Keratinocyte (primary cell): Measurements from ENCODE around the gene ARL4C. TPM values are rescaled to one million over a fixed set of nuclear protein-coding genes. Genes with fewer than 3 reads are reported as not detected.
A peak's percentile ranks its signal among the peaks of the same experiment; 100 is the strongest.

Source experiments
- DNase-seq: peaks from one replicate; pipeline ENCODE4 v3.0.0-alpha.2; 2011; ENCODE audit warnings: low read depth, missing footprints, low spot score
- FAIRE-seq: peaks from 2 replicates; lab custom pipeline; 2011; peaks lifted over from hg19 to GRCh38; lab: Jason Lieb, UNC
- H2AFZ ChIP-seq: 2 replicates; pipeline ENCODE4 v1.6.0; 2012; ENCODE audit warnings: low read length, control low read depth, inconsistent platforms; ENCODE audit not compliant: control insufficient read depth
- H3K27ac ChIP-seq: 2 replicates; pipeline ENCODE4 v1.5.1; 2011; ENCODE audit warnings: low read length; ENCODE audit not compliant: control insufficient read depth, insufficient read depth
- H3K27me3 ChIP-seq: 3 replicates; pipeline ENCODE4 v1.6.0; 2011; ENCODE audit warnings: low read length; ENCODE audit not compliant: control insufficient read depth, insufficient read depth; ENCODE audit errors: extremely low read depth
- H3K36me3 ChIP-seq, 2 experiments: 2 replicates in 1 of 2; 3 replicates in 1 of 2; pipeline ENCODE4 v1.5.1; 2011; ENCODE audit warnings: low read length in 2 of 2, mild to moderate bottlenecking in 1 of 2; ENCODE audit not compliant: control insufficient read depth in 2 of 2, insufficient read depth in 2 of 2; ENCODE audit errors: extremely low read depth in 1 of 2
- H3K4me1 ChIP-seq: 3 replicates; pipeline ENCODE4 v1.5.1; 2011; ENCODE audit warnings: low read length; ENCODE audit not compliant: control insufficient read depth, insufficient read depth; ENCODE audit errors: extremely low read depth
- H3K4me2 ChIP-seq: 3 replicates; pipeline ENCODE4 v1.6.0; 2011; ENCODE audit warnings: low read depth, low read length; ENCODE audit not compliant: control insufficient read depth, insufficient read depth; ENCODE audit errors: extremely low read depth
- H3K4me3 ChIP-seq, 3 experiments: fragments of 200-600 bp in 1 of 3; sonication (generic) in 1 of 3; 2 replicates in 2 of 3; 3 replicates in 1 of 3; pipeline ENCODE4 v1.5.1; 2011 to 2016; ENCODE audit warnings: low read length in 3 of 3, mild to moderate bottlenecking in 3 of 3, control low read depth in 2 of 3, inconsistent platforms in 1 of 3, low read depth in 1 of 3, mixed read lengths in 1 of 3, mixed run types in 1 of 3, moderate library complexity in 1 of 3; ENCODE audit not compliant: control insufficient read depth in 2 of 3, insufficient read depth in 2 of 3; ENCODE audit errors: extremely low read depth in 1 of 3
- H3K79me2 ChIP-seq: 2 replicates; pipeline ENCODE4 v1.6.0; 2012; ENCODE audit warnings: low read length; ENCODE audit not compliant: control insufficient read depth, insufficient read depth
- H3K9ac ChIP-seq: 3 replicates; pipeline ENCODE4 v1.6.0; 2011; ENCODE audit warnings: low read length; ENCODE audit not compliant: control insufficient read depth, insufficient read depth; ENCODE audit errors: extremely low read depth
- H3K9me1 ChIP-seq: 3 replicates; pipeline ENCODE4 v1.6.0; 2011; ENCODE audit warnings: low read length; ENCODE audit not compliant: control insufficient read depth, insufficient read depth; ENCODE audit errors: extremely low read depth
- H3K9me3 ChIP-seq: 2 replicates; pipeline ENCODE4 v1.5.1; 2012; ENCODE audit warnings: low read depth, low read length; ENCODE audit not compliant: control insufficient read depth
- H4K20me1 ChIP-seq: 3 replicates; pipeline ENCODE4 v1.6.0; 2011; ENCODE audit warnings: low read length; ENCODE audit not compliant: control insufficient read depth, insufficient read depth; ENCODE audit errors: extremely low read depth
- CTCF ChIP-seq, 3 experiments: IDR thresholded peaks in 1 of 3; conservative IDR thresholded peaks in 1 of 3; optimal IDR thresholded peaks in 1 of 3; 2 replicates in 2 of 3; 3 replicates in 1 of 3; pipeline versions ENCODE3 to v1.5.1; 2011; ENCODE audit warnings: low read length in 3 of 3, mild to moderate bottlenecking in 3 of 3, moderate library complexity in 2 of 3, control low read depth in 1 of 3, inconsistent platforms in 1 of 3; ENCODE audit not compliant: insufficient read depth in 2 of 3; ENCODE audit errors: extremely low read depth in 1 of 3
- EZH2 ChIP-seq: IDR thresholded peaks from one replicate; pipeline ENCODE4 v1.6.1; 2012; ENCODE audit warnings: inconsistent platforms, mild to moderate bottlenecking, low read length, moderate library complexity
- dilution Hi-C: fragments of 300-500 bp; cut with MboI; formaldehyde crosslinking; loops from one replicate; pipeline ENCODE4 v1.7.0; 2020; ENCODE audit warnings: low sequenced_read_pairs; ENCODE audit not compliant: extremely low pct_ligation_motif_present
- polyA plus RNA-seq, 5 experiments: library from polyadenylated mRNA; depleted of rRNA in 3 of 5; stranded (reverse) in 3 of 5; stranded (forward) in 1 of 5; unstranded in 1 of 5; fragments of >200 nt; gene quantifications; 1 replicate in 1 of 5; 2 replicates in 3 of 5; 3 replicates in 1 of 5; pipeline versions ENCODE4 v1.2.1 to v1.2.3, GENCODE V29; 2011 to 2012; ENCODE audit warnings: missing spikeins in 2 of 5, low read depth in 1 of 5, low replicate concordance in 1 of 5

ARL4C gene
- polyA plus RNA-seq, 1 donor (not counting 4 experiments of a cell fraction or from before 2014, with no cell fraction given): 79.5 TPM

GRCh38 chr2:234469251-234469845 is 27.5 kb downstream of the ARL4C start:
- FAIRE-seq (peak; percentile 65), DNase-seq (no peak)
- dilution Hi-C loops: no loop called here
- Histone ChIP-seq H4K20me1 (no peaks in the 10 kb centered on the region), H3K9me1 (no peaks in the 10 kb centered on the region), H2AFZ (no peak overlapping the region), H3K4me1 (peaks cover 36% of the 10 kb centered on the region), H3K9me3 (peaks cover 10% of the 10 kb centered on the region), H3K4me2 (peak overlapping the region; percentile 4), H3K36me3 (no peaks in the 10 kb centered on the region), H3K27me3 (no peaks in the 10 kb centered on the region), H3K9ac (peak overlapping the region; percentile 67), H3K27ac (peak overlapping the region; percentile 83), H3K79me2 (no peaks in the 10 kb centered on the region), H3K4me3 (no peak overlapping the region)
- TF ChIP-seq CTCF (optimal IDR thresholded peaks at IDR 0.05 in 1 of 3, IDR thresholded peaks at IDR 0.05 in 1 of 3, conservative IDR thresholded peaks at IDR 0.05 in 1 of 3; ENCODE audit: extremely low read depth in 1 of 3, insufficient read depth in 2 of 3, low read length in 3 of 3) (no peak), EZH2 (no peak)

- H3K4me2 ChIP-seq: peak overlapping the region; percentile 4
- H3K27me3 ChIP-seq: no peaks in the 10 kb centered on the region
- dilution Hi-C loops: no loop called here
- no peaks in the 10 kb centered on the region for H4K20me1 ChIP-seq
- H3K9ac ChIP-seq: peak overlapping the region; percentile 67
- H3K9me3 ChIP-seq: peaks cover 10% of the 10 kb centered on the region
- DNase-seq (peak; percentile 87), FAIRE-seq (peak; percentile 97)
- no peaks in the 10 kb centered on the region for H3K36me3 ChIP-seq
- H2AFZ ChIP-seq: peak overlapping the region; percentile 43
- H3K27ac ChIP-seq: peak overlapping the region; percentile 83
- no peaks in the 10 kb centered on the region for H3K79me2 ChIP-seq
- no peak overlapping the region for H3K4me3 ChIP-seq
- no peak for TF ChIP-seq CTCF (optimal IDR thresholded peaks at IDR 0.05 in 1 of 3, IDR thresholded peaks at IDR 0.05 in 1 of 3, conservative IDR thresholded peaks at IDR 0.05 in 1 of 3; ENCODE audit: extremely low read depth in 1 of 3, insufficient read depth in 2 of 3, low read length in 3 of 3)
- no peak for TF ChIP-seq EZH2
- H3K4me1 ChIP-seq: peaks cover 43% of the 10 kb centered on the region
- H3K9me1 ChIP-seq: no peaks in the 10 kb centered on the region
Observed at GRCh38 chr2:234468503-234468902, 28.4 kb downstream of the ARL4C start.
